Liver (tissue), 9 donors: ENCODE data around the gene SYNDIG1. TPM values are rescaled to one million over a fixed set of nuclear protein-coding genes. Genes with fewer than 3 reads are reported as not detected.

ENCODE experiments used
- DNase-seq: peaks from one replicate; pipeline ENCODE4 v3.0.0-alpha.2; 2017; ENCODE audit warnings: low spot score
- H3K27ac ChIP-seq, 2 donors: one replicate each; pipeline ENCODE4 v1.7.0; 2013; ENCODE audit warnings: inconsistent platforms in 2 of 2, low read length in 2 of 2, control low read depth in 1 of 2, low read depth in 1 of 2, mild to moderate bottlenecking in 1 of 2
- H3K27me3 ChIP-seq, 4 donors: one replicate each; pipeline versions ENCODE4 v1.6.1 to v1.7.0; 2013; ENCODE audit warnings: low read length in 3 of 4, inconsistent platforms in 1 of 4, mild to moderate bottlenecking in 1 of 4, moderate library complexity in 1 of 4; ENCODE audit not compliant: control insufficient read depth in 4 of 4, insufficient read depth in 4 of 4
- H3K36me3 ChIP-seq, 4 donors: one replicate each; pipeline versions ENCODE4 v1.6.1 to v1.7.0; 2013; ENCODE audit warnings: low read length in 3 of 4, mild to moderate bottlenecking in 3 of 4, low read depth in 1 of 4, moderate library complexity in 1 of 4; ENCODE audit not compliant: control insufficient read depth in 4 of 4, insufficient read depth in 3 of 4
- H3K4me1 ChIP-seq, 4 donors: one replicate each; pipeline versions ENCODE4 v1.6.1 to v1.7.0; 2013; ENCODE audit warnings: low read length in 3 of 4, mild to moderate bottlenecking in 3 of 4, moderate library complexity in 1 of 4; ENCODE audit not compliant: control insufficient read depth in 4 of 4, insufficient read depth in 4 of 4
- H3K4me3 ChIP-seq, 3 donors: one replicate each; pipeline versions ENCODE4 v1.6.1 to v1.7.0; 2013; ENCODE audit warnings: low read length in 3 of 3, control low read depth in 1 of 3, low read depth in 1 of 3, mild to moderate bottlenecking in 1 of 3
- H3K9ac ChIP-seq, 2 donors: one replicate each; pipeline ENCODE4 v1.7.0; 2013; ENCODE audit warnings: low read length in 2 of 2, mild to moderate bottlenecking in 2 of 2, moderate library complexity in 2 of 2, control low read depth in 1 of 2, low read depth in 1 of 2
- H3K9me3 ChIP-seq, 4 donors: one replicate each; pipeline versions ENCODE4 v1.6.1 to v1.7.0; 2013; ENCODE audit warnings: low read length in 3 of 4; ENCODE audit not compliant: control insufficient read depth in 4 of 4
- EGR1 ChIP-seq, 2 donors: IDR thresholded peaks; 2 replicates each; pipeline ENCODE4 v1.6.1; 2016 to 2018; ENCODE audit warnings: antibody characterized with exemption in 2 of 2, low read depth in 2 of 2
- FOXA1 ChIP-seq: IDR thresholded peaks from 2 replicates; pipeline ENCODE4 v1.6.1; 2016; ENCODE audit warnings: antibody characterized with exemption
- FOXA2 ChIP-seq: IDR thresholded peaks from 2 replicates; pipeline ENCODE4 v1.6.1; 2016; ENCODE audit warnings: antibody characterized with exemption
- GABPA ChIP-seq, 2 donors: IDR thresholded peaks in 1 of 2; conservative IDR thresholded peaks in 1 of 2; 2 replicates each; pipeline ENCODE4 v1.6.1; 2016; ENCODE audit warnings: antibody characterized with exemption in 2 of 2, mild to moderate bottlenecking in 1 of 2, moderate library complexity in 1 of 2
- HNF4A ChIP-seq, 2 donors: conservative IDR thresholded peaks; 2 replicates each; pipeline ENCODE4 v1.6.1; 2016; ENCODE audit warnings: antibody characterized with exemption in 2 of 2, mild to moderate bottlenecking in 2 of 2
- HNF4G ChIP-seq: IDR thresholded peaks from 2 replicates; pipeline ENCODE4 v1.6.1; 2016; ENCODE audit warnings: antibody characterized with exemption
- JUND ChIP-seq, 2 donors: IDR thresholded peaks; 2 replicates each; pipeline ENCODE4 v1.6.1; 2016; ENCODE audit warnings: antibody characterized with exemption in 2 of 2
- NR2F2 ChIP-seq: IDR thresholded peaks from 2 replicates; pipeline ENCODE4 v1.6.1; 2016; ENCODE audit warnings: antibody characterized with exemption
- RAD21 ChIP-seq, 2 donors: IDR thresholded peaks; 2 replicates each; pipeline ENCODE4 v1.6.1; 2016; ENCODE audit warnings: antibody characterized with exemption in 2 of 2, mild to moderate bottlenecking in 2 of 2
- RXRA ChIP-seq, 2 donors: IDR thresholded peaks; 2 replicates each; pipeline ENCODE4 v1.6.1; 2017 to 2018; ENCODE audit warnings: antibody characterized with exemption in 2 of 2, mild to moderate bottlenecking in 1 of 2
- SP1 ChIP-seq: IDR thresholded peaks from 2 replicates; pipeline ENCODE4 v1.6.1; 2018; ENCODE audit warnings: antibody characterized with exemption, mild to moderate bottlenecking
- TAF1 ChIP-seq: conservative IDR thresholded peaks from 2 replicates; pipeline ENCODE4 v1.6.1; 2016; ENCODE audit warnings: antibody characterized with exemption, mild to moderate bottlenecking
- WGBS: extraction: QIAGEN DNeasy Blood & Tissue Kit; methylation state at CpG from one replicate; pipeline ENCODE4 v1.1.7; 2013; 5-methylcytosine and 5-hydroxymethylcytosine counted together
- polyA plus RNA-seq, 2 donors: library from polyadenylated mRNA; stranded (reverse) in 1 of 2; unstranded in 1 of 2; fragments of 200-250 nt in 1 of 2; fragments of >200 nt in 1 of 2; fragmentation: Nextera tagmentation in 1 of 2; extraction: Ambion mirVana in 1 of 2; gene quantifications; one replicate each; pipeline versions ENCODE4 v1.2.1 to v1.2.3, GENCODE V29; 2013 to 2015
- total RNA-seq, 2 donors: library from RNA; depleted of rRNA; stranded (reverse); fragments of >200 nt; gene quantifications; one replicate each; pipeline ENCODE4 v1.2.3, GENCODE V29; 2014
- TF ChIP-seq, protein P1 (sequence below): IDR thresholded peaks from 2 replicates; pipeline ENCODE4 v1.6.1; 2016; ENCODE audit warnings: antibody characterized with exemption, mild to moderate bottlenecking
- TF ChIP-seq, protein P2 (sequence below): fragments of 150-350 bp; IDR thresholded peaks from 2 replicates; pipeline ENCODE4 v1.5.1; 2017; ENCODE audit warnings: improper control_type of control experiment, low read depth, low read length; ENCODE audit not compliant: missing input control
- TF ChIP-seq, protein P3 (sequence below): IDR thresholded peaks from 2 replicates; pipeline ENCODE4 v1.6.1; 2016; ENCODE audit warnings: antibody characterized with exemption
- TF ChIP-seq, protein P4 (sequence below): IDR thresholded peaks from 2 replicates; pipeline ENCODE4 v1.6.1; 2016; ENCODE audit warnings: antibody characterized with exemption
- donor health status: healthy.
- donor health status: healthy.
- donor health status: healthy.
- donor health status: healthy.
- donor health status: healthy.

SYNDIG1 gene
- total and polyA plus RNA-seq, 4 donors, result 0.05 to 0.08 TPM; not detected in 2

DNA sequence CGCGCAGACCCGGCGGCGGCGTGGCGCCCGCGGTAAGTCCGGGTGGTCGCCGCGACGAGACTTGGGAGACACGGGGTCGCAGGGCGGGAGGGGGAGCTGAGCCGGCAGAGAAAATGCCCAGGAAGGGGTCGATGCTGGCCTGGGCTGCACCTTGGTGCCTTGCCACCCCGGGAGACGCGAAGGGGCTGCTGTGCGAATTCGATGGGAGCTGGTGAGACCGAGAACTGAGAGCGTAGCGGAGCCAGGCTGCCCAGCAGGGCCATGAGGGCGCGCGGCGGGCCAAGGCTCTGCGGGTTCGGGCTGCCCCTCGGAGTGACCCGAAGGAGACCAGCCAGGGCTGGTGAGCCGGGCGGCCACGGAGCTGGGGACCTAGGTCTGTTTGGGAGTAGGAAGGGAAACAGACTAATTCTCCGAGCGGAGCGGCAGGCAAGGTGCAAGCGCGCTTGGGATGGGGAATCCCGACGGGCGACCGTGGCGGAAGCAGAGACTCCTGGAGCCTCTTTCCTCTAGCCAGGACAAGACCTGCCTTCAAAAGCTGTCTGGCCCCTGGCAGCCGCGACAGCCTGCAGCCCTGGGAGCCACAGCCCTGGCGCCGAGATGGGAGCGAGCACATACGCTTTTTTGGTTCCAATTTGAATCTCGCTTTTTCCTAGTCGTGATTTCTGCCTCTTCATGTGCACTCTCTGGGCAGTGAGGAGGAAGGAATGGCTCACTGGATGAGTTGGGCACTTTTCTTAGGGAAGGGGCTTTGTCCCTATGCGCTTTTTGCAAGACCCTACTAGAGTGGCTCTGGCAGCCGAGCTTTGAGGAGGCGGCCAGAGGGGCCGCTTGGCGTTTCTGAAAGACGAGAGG lies 691 bp downstream of the SYNDIG1 start (continued):
- TF ChIP-seq, protein P1, sequence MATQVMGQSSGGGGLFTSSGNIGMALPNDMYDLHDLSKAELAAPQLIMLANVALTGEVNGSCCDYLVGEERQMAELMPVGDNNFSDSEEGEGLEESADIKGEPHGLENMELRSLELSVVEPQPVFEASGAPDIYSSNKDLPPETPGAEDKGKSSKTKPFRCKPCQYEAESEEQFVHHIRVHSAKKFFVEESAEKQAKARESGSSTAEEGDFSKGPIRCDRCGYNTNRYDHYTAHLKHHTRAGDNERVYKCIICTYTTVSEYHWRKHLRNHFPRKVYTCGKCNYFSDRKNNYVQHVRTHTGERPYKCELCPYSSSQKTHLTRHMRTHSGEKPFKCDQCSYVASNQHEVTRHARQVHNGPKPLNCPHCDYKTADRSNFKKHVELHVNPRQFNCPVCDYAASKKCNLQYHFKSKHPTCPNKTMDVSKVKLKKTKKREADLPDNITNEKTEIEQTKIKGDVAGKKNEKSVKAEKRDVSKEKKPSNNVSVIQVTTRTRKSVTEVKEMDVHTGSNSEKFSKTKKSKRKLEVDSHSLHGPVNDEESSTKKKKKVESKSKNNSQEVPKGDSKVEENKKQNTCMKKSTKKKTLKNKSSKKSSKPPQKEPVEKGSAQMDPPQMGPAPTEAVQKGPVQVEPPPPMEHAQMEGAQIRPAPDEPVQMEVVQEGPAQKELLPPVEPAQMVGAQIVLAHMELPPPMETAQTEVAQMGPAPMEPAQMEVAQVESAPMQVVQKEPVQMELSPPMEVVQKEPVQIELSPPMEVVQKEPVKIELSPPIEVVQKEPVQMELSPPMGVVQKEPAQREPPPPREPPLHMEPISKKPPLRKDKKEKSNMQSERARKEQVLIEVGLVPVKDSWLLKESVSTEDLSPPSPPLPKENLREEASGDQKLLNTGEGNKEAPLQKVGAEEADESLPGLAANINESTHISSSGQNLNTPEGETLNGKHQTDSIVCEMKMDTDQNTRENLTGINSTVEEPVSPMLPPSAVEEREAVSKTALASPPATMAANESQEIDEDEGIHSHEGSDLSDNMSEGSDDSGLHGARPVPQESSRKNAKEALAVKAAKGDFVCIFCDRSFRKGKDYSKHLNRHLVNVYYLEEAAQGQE, result no peak
- no peak for TF ChIP-seq FOXA1
- TF ChIP-seq RAD21 (IDR thresholded peaks at IDR 0.05), result no peak
- no peak for TF ChIP-seq SP1
- no peak for TF ChIP-seq HNF4G
- TF ChIP-seq JUND (IDR thresholded peaks at IDR 0.05), result no peak
- TF ChIP-seq, protein P2, sequence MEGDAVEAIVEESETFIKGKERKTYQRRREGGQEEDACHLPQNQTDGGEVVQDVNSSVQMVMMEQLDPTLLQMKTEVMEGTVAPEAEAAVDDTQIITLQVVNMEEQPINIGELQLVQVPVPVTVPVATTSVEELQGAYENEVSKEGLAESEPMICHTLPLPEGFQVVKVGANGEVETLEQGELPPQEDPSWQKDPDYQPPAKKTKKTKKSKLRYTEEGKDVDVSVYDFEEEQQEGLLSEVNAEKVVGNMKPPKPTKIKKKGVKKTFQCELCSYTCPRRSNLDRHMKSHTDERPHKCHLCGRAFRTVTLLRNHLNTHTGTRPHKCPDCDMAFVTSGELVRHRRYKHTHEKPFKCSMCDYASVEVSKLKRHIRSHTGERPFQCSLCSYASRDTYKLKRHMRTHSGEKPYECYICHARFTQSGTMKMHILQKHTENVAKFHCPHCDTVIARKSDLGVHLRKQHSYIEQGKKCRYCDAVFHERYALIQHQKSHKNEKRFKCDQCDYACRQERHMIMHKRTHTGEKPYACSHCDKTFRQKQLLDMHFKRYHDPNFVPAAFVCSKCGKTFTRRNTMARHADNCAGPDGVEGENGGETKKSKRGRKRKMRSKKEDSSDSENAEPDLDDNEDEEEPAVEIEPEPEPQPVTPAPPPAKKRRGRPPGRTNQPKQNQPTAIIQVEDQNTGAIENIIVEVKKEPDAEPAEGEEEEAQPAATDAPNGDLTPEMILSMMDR, result no peak
- TF ChIP-seq EGR1 (IDR thresholded peaks at IDR 0.05; ENCODE audit: low read depth in 2 of 2), result no peak
- no peak for TF ChIP-seq NR2F2
- no peak for TF ChIP-seq FOXA2
- no peak for TF ChIP-seq GABPA (IDR thresholded peaks at IDR 0.05 in 1 of 2, conservative IDR thresholded peaks at IDR 0.05 in 1 of 2)
- TF ChIP-seq, protein P3, sequence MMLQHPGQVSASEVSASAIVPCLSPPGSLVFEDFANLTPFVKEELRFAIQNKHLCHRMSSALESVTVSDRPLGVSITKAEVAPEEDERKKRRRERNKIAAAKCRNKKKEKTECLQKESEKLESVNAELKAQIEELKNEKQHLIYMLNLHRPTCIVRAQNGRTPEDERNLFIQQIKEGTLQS, result no peak

DNA sequence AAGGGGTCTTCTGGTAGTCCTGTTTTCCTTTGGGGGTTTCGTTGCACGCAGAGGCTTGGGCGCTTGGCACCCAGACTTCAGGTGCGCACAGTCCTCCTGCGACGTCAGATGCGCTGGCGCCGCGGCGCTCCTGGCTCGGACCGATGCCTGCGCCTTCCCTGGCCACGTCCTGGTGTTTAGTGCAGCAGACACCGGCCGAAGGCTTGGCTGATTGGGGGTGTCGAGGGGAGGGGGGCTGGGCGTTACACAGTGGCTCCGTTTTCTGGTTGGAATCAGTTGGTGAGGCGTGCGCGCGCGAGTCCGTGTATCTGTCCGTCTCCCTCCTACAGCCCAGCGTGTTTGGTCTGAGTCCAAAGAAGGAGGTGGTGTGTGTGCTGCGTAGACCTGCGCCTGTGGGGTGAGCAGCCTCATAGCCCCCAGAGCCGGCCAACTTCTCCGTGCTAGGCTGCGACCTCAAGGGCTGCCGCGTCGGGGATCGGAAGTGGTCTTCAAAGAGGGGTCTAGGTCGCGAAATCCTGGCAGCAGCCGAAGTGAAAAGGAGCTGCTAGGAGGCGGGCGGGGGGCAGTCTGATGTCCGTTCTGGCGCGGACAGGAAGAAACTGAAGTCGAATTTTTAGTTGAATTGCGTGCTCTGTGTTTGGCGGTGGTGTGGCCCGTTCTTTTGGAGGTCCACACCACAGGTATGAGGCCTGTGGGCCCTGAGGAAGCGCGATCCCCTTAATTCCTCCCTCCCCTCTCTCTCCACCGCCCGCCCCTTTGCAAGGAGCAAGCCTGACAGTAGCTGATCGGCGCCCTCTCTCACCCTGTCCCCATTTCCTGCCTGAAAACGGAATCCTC lies 1.5 kb downstream of the SYNDIG1 start:
- DNase-seq, result no peak
- peaks cover 4 to 20% (median 14%) of the 10 kb centered on the region in 4 donors for H3K27me3 ChIP-seq
- no peaks in the 10 kb centered on the region for H3K36me3 ChIP-seq
- WGBS, result 3% methylated on average over 56 of the region's 56 CpGs
- no peak overlapping the region for H3K4me3 ChIP-seq
- H3K9ac ChIP-seq, result no peak overlapping the region
- H3K9me3 ChIP-seq, result no peaks in the 10 kb centered on the region
- H3K27ac ChIP-seq, result no peak overlapping the region
- peaks cover 6 to 20% (median 12%) of the 10 kb centered on the region in 4 donors for H3K4me1 ChIP-seq
- no peak for TF ChIP-seq HNF4A (conservative IDR thresholded peaks at IDR 0.05)

DNA sequence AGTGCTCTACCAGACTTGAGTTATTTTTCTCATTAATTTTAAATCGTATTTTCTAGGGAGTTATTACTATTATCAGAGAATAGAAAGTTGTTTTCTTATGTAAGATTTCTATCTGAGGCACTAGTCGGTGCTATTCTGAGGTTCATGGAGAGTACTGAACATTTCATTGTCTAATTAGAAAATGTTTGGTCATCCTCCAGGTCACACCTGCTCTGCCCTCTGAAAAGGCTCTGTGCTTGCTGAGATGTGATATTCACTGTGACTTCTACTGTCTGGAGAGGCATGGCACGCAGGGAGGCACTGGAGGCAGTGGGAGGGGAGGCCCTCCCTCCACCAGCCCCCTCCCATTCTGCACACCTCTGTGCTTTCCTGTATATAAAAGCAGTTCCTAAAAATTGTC lies 3.0 kb downstream of the SYNDIG1 start:
- no peak for DNase-seq
- Histone ChIP-seq H3K9ac (no peak overlapping the region), H3K27me3 (peaks cover 4 to 20% (median 14%) of the 10 kb centered on the region in 4 donors), H3K4me1 (peaks cover 6 to 20% (median 12%) of the 10 kb centered on the region in 4 donors), H3K36me3 (no peaks in the 10 kb centered on the region), H3K4me3 (no peak overlapping the region), H3K27ac (no peak overlapping the region), H3K9me3 (no peaks in the 10 kb centered on the region)
- 58% methylated on average over 3 of the region's 3 CpGs for WGBS
- no peak for TF ChIP-seq TAF1
- no peak for TF ChIP-seq GABPA (IDR thresholded peaks at IDR 0.05 in 1 of 2, conservative IDR thresholded peaks at IDR 0.05 in 1 of 2)
- TF ChIP-seq RXRA (IDR thresholded peaks at IDR 0.05), result no peak
- no peak for TF ChIP-seq EGR1 (IDR thresholded peaks at IDR 0.05; ENCODE audit: low read depth in 2 of 2)
- TF ChIP-seq, protein P2, result no peak
- no peak for TF ChIP-seq RAD21 (IDR thresholded peaks at IDR 0.05)
- TF ChIP-seq FOXA2, result no peak
- no peak for TF ChIP-seq NR2F2
- TF ChIP-seq, protein P4, sequence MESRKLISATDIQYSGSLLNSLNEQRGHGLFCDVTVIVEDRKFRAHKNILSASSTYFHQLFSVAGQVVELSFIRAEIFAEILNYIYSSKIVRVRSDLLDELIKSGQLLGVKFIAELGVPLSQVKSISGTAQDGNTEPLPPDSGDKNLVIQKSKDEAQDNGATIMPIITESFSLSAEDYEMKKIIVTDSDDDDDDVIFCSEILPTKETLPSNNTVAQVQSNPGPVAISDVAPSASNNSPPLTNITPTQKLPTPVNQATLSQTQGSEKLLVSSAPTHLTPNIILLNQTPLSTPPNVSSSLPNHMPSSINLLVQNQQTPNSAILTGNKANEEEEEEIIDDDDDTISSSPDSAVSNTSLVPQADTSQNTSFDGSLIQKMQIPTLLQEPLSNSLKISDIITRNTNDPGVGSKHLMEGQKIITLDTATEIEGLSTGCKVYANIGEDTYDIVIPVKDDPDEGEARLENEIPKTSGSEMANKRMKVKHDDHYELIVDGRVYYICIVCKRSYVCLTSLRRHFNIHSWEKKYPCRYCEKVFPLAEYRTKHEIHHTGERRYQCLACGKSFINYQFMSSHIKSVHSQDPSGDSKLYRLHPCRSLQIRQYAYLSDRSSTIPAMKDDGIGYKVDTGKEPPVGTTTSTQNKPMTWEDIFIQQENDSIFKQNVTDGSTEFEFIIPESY, result no peak
- TF ChIP-seq, protein P3, result no peak
